B cell (primary cell): ENCODE data around the gene IRGQ. TPM values are rescaled to one million over a fixed set of nuclear protein-coding genes. Genes with fewer than 3 reads are reported as not detected.
A peak's percentile ranks its signal among the peaks of the same experiment; 100 is the strongest.

Source experiments
- ATAC-seq: fragments of 200-7000 bp; cut with Tn5 transposase; one replicate; pipeline ENCODE4 v1.10.0; 2021; ENCODE audit warnings: low read depth, mild to moderate bottlenecking, moderate number of reproducible peaks, moderate library complexity
- CTCF ChIA-PET: fragments of 350-600 bp; sonication (Branson Sonifier 250); formaldehyde crosslinking; loops from one replicate; lab custom pipeline; 2021; ENCODE audit warnings: antibody characterized with exemption, inconsistent platforms; lab: Charles Lee
- POLR2A ChIA-PET: fragments of 350-600 bp; sonication (Branson Sonifier 250); formaldehyde crosslinking; loops from one replicate; lab custom pipeline; 2021; ENCODE audit warnings: antibody characterized with exemption; lab: Charles Lee
- DNase-seq: peaks from one replicate; pipeline ENCODE4 v3.0.0; 2013
- H2AFZ ChIP-seq: 2 replicates; pipeline ENCODE4 v1.6.1; 2012; ENCODE audit warnings: mild to moderate bottlenecking, low read depth, low read length; ENCODE audit not compliant: insufficient read depth, poor library complexity, severe bottlenecking
- H3K27ac ChIP-seq, 2 donors: 1 replicate in 1 of 2; 2 replicates in 1 of 2; pipeline ENCODE4 v1.5.1; 2012 to 2013; ENCODE audit warnings: low read length in 2 of 2, mild to moderate bottlenecking in 2 of 2, moderate library complexity in 1 of 2
- H3K27me3 ChIP-seq, 4 experiments: fragments of 200-600 bp in 1 of 4; sonication (generic) in 1 of 4; replicated peaks in 1 of 4; 1 replicate in 2 of 4; 2 replicates in 2 of 4; pipeline versions ENCODE4 v1.6.1 to v1.7.0; 2013 to 2016; ENCODE audit warnings: low read length in 3 of 4, mild to moderate bottlenecking in 2 of 4, mixed read lengths in 1 of 4, moderate library complexity in 1 of 4; ENCODE audit not compliant: insufficient read depth in 4 of 4, control insufficient read depth in 3 of 4; ENCODE audit errors: control extremely low read depth in 1 of 4
- H3K36me3 ChIP-seq, 2 experiments: replicated peaks in 1 of 2; 1 replicate in 1 of 2; 2 replicates in 1 of 2; pipeline versions ENCODE4 v1.6.1 to v1.7.1; 2013; ENCODE audit warnings: low read length in 1 of 2; ENCODE audit not compliant: insufficient read depth in 2 of 2, control insufficient read depth in 1 of 2; ENCODE audit errors: control extremely low read depth in 1 of 2, extremely low read depth in 1 of 2
- H3K4me1 ChIP-seq, 2 donors: fragments of 200-600 bp in 1 of 2; sonication (generic) in 1 of 2; 1 replicate in 1 of 2; 2 replicates in 1 of 2; pipeline versions ENCODE4 v1.5.1 to v1.6.1; 2013 to 2017; ENCODE audit warnings: low read length in 2 of 2; ENCODE audit not compliant: control insufficient read depth in 2 of 2, insufficient read depth in 2 of 2
- H3K4me2 ChIP-seq: replicated peaks from 2 replicates; pipeline ENCODE3; 2012; ENCODE audit warnings: mild to moderate bottlenecking, low read depth, low read length; ENCODE audit not compliant: poor library complexity, severe bottlenecking
- H3K4me3 ChIP-seq, 5 experiments: fragments of 200-600 bp in 1 of 5; sonication (generic) in 1 of 5; 1 replicate in 3 of 5; 2 replicates in 2 of 5; pipeline versions ENCODE4 v1.5.1 to v1.7.0; 2011 to 2016; ENCODE audit warnings: low read length in 4 of 5, mild to moderate bottlenecking in 4 of 5, low read depth in 2 of 5, control low read depth in 1 of 5, moderate library complexity in 1 of 5; ENCODE audit not compliant: insufficient read depth in 1 of 5; ENCODE audit errors: control extremely low read depth in 1 of 5, extremely low read depth in 1 of 5
- H3K79me2 ChIP-seq: fragments of 200-600 bp; sonication (generic); one replicate; pipeline ENCODE4 v1.6.0; 2016; ENCODE audit warnings: low read length; ENCODE audit not compliant: control insufficient read depth, insufficient read depth
- H3K9ac ChIP-seq: fragments of 200-600 bp; sonication (generic); 2 replicates; pipeline ENCODE4 v1.6.1; 2017; ENCODE audit warnings: mild to moderate bottlenecking, low read length, moderate library complexity
- H3K9me3 ChIP-seq, 3 donors: one replicate each; pipeline versions ENCODE4 v1.6.1 to v1.7.1; 2013; ENCODE audit warnings: low read length in 2 of 3; ENCODE audit not compliant: control insufficient read depth in 2 of 3, insufficient read depth in 1 of 3; ENCODE audit errors: control extremely low read depth in 1 of 3
- H4K20me1 ChIP-seq: 2 replicates; pipeline ENCODE4 v1.6.0; 2012; ENCODE audit warnings: mild to moderate bottlenecking, low read length; ENCODE audit not compliant: insufficient read depth, control insufficient read depth, poor library complexity, severe bottlenecking
- H3K27ac Mint-ChIP-seq: one replicate; pipeline ENCODE4 v1.8.0; 2021; ENCODE audit warnings: mixed read lengths
- H3K27me3 Mint-ChIP-seq: one replicate; pipeline ENCODE4 v1.8.0; 2021; ENCODE audit warnings: mixed read lengths
- H3K4me1 Mint-ChIP-seq: one replicate; pipeline ENCODE4 v1.8.0; 2021; ENCODE audit warnings: mixed read lengths
- H3K4me3 Mint-ChIP-seq: one replicate; pipeline ENCODE4 v1.8.0; 2021; ENCODE audit warnings: mixed read lengths
- H3K9me3 Mint-ChIP-seq: one replicate; pipeline ENCODE4 v1.8.0; 2022; ENCODE audit warnings: mixed read lengths; ENCODE audit not compliant: insufficient read depth
- EZH2 ChIP-seq: IDR thresholded peaks from 2 replicates; pipeline ENCODE4 v1.6.1; 2012; ENCODE audit warnings: borderline replicate concordance, low read depth, mild to moderate bottlenecking, moderate library complexity, low read length; ENCODE audit not compliant: insufficient read depth, poor library complexity, severe bottlenecking
- WGBS: methylation state at CpG from one replicate; pipeline ENCODE4 v1.1.5; 2013; ENCODE audit warnings: missing lambda C conversion rate; ENCODE audit not compliant: insufficient coverage; 5-methylcytosine and 5-hydroxymethylcytosine counted together
- intact Hi-C: fragments of 100-400 bp; cut with micrococcal nuclease; formaldehyde crosslinking; loops from one replicate; pipeline ENCODE4 v1.10.0; 2022
- polyA plus RNA-seq: library from polyadenylated mRNA; depleted of rRNA; stranded (reverse); fragments of >200 nt; gene quantifications from 2 replicates; pipeline ENCODE4 v1.2.3, GENCODE V29; 2012
- total RNA-seq, 2 donors: library from RNA; stranded (reverse); fragments of 120-200 nt in 1 of 2; gene quantifications; 1 replicate in 1 of 2; 2 replicates in 1 of 2; pipeline versions ENCODE4 v1.2.3 to v1.2.4, GENCODE V29; 2013 to 2022
- TF ChIP-seq, protein P1 (sequence below): fragments of 200-600 bp; IDR thresholded peaks from one replicate; pipeline ENCODE4 v1.8.0; 2022; ENCODE audit warnings: antibody characterized with exemption, mild to moderate bottlenecking

Gene IRGQ
- total and polyA plus RNA-seq, 2 donors (not counting 1 experiment from before 2014, with no cell fraction given) = 20.3 to 22.6 TPM

DNA sequence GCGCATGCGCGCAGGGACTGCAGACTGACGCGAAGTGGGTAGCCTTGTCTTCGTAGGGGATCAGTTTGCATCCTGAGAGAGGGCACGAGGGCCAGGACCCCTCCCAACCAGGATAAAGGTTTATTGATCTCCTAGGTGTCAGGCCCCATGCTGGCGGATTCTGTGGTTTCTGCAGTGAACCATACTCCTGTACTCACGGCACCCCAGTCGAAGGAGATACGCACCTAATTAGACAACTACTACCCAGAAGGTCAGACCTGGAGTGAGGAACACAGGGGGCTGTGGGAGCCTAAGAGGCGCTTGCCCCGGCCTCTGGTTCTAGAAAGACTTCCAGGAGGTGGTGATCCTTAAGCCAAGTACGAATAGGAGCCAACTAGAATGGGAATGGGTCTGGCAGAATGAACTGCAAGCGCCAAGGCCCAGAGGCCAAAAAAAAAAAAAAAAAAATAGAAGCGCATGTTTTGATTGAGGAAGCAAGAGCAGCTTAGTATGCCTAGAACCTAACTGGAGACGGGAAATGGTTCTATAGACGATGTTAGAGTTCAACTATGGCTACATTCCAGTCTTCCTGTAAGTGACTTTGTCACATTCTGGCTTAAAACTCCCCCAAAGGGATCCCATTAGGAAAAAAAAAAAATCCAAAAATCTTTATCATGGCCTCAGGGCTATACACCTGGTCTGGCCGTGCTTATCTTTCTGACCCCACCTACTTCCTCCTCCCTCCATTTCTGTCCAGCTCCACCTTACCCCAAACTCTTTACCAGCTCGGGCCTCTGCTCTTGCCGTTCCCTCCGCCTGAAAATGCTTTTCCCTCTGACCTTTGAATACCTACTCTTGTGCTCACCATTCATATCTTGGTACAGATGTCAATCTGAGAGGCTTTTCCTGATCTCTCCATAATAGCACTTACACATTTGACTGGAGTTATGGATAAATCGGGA lies 24.4 kb upstream of the IRGQ start:
- TF ChIP-seq, protein P1, sequence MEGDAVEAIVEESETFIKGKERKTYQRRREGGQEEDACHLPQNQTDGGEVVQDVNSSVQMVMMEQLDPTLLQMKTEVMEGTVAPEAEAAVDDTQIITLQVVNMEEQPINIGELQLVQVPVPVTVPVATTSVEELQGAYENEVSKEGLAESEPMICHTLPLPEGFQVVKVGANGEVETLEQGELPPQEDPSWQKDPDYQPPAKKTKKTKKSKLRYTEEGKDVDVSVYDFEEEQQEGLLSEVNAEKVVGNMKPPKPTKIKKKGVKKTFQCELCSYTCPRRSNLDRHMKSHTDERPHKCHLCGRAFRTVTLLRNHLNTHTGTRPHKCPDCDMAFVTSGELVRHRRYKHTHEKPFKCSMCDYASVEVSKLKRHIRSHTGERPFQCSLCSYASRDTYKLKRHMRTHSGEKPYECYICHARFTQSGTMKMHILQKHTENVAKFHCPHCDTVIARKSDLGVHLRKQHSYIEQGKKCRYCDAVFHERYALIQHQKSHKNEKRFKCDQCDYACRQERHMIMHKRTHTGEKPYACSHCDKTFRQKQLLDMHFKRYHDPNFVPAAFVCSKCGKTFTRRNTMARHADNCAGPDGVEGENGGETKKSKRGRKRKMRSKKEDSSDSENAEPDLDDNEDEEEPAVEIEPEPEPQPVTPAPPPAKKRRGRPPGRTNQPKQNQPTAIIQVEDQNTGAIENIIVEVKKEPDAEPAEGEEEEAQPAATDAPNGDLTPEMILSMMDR = no peak
- TF ChIP-seq EZH2 = no peak
- H3K9me3 ChIP-seq = peaks cover 0 to 15% (median 0%) of the 10 kb centered on the region in 3 donors
- whole genome bisulfite sequencing = 57% methylated on average over 19 of the region's 23 CpGs
- H3K4me1 ChIP-seq = peaks cover 16 to 22% of the 10 kb centered on the region in 2 donors
- no peaks in the 10 kb centered on the region for H3K27me3 ChIP-seq
- Mint-ChIP-seq H3K27me3 (no peaks in the 10 kb centered on the region), H3K27ac (peak overlapping the region; percentile 99), H3K4me3 (peak overlapping the region; percentile 98), H3K4me1 (peaks cover 30% of the 10 kb centered on the region), H3K9me3 (no peaks in the 10 kb centered on the region)
- H3K4me3 ChIP-seq = peak overlapping the region; percentile 54 to 86 (median 80)
- DNase-seq (no peak), ATAC-seq (no peak)
- peaks cover 16% of the 10 kb centered on the region for H4K20me1 ChIP-seq
- peak overlapping the region; percentile 94 for H2AFZ ChIP-seq
- peak overlapping the region; percentile 86 for H3K9ac ChIP-seq
- peak overlapping the region; percentile 84 to 88 for H3K27ac ChIP-seq
- POLR2A ChIA-PET = interaction anchor here (0.7 to 1.3 kb wide), 2 partner anchors 47 to 87 kb away, joined by 3 to 4 read pairs; partner anchors contain the start of gene ZNF575
- CTCF ChIA-PET = interaction anchor here (0.6 to 1.8 kb wide), 5 partner anchors 10 to 70 kb away, joined by 3 to 4 read pairs (median 3); no protein-coding TSS in a partner anchor
- H3K4me2 ChIP-seq = peak overlapping the region; percentile 79
- H3K79me2 ChIP-seq = peaks cover 14% of the 10 kb centered on the region
- H3K36me3 ChIP-seq = no peaks in the 10 kb centered on the region
- intact Hi-C loops = loop anchor here (1.0 kb wide), 1 partner anchor 48 kb away; no protein-coding TSS in a partner anchor
